Omental fat pad (tissue), 4 donors: ENCODE data around the gene CXXC1. TPM values are rescaled to one million over a fixed set of nuclear protein-coding genes. Genes with fewer than 3 reads are reported as not detected.
A peak's percentile ranks its signal among the peaks of the same experiment; 100 is the strongest.

Experiments
- ATAC-seq: fragments of 150-250 bp; one replicate; pipeline ENCODE4 v1.9.1; 2016; ENCODE audit warnings: mild to moderate bottlenecking, moderate library complexity; ENCODE audit not compliant: low FRiP score
- DNase-seq: peaks from one replicate; pipeline ENCODE4 v3.0.0-alpha.2; 2019; ENCODE audit warnings: low spot score
- total RNA-seq, 4 donors: library from RNA; depleted of rRNA; stranded (reverse); fragments of >200 nt; gene quantifications; one replicate each; pipeline ENCODE4 v1.1.0, GENCODE V29; 2016
- TF ChIP-seq, protein P1 (sequence below), 3 donors: fragments of 450-650 bp; IDR thresholded peaks; one replicate each; pipeline ENCODE4 v1.5.1; 2016 to 2017; ENCODE audit warnings: antibody characterized with exemption in 3 of 3, mild to moderate bottlenecking in 3 of 3, moderate library complexity in 2 of 3

The CXXC1 gene
- total RNA-seq, 4 donors from 2014 or later, result 29.3 to 66.4 (median 51.6) TPM

DNA sequence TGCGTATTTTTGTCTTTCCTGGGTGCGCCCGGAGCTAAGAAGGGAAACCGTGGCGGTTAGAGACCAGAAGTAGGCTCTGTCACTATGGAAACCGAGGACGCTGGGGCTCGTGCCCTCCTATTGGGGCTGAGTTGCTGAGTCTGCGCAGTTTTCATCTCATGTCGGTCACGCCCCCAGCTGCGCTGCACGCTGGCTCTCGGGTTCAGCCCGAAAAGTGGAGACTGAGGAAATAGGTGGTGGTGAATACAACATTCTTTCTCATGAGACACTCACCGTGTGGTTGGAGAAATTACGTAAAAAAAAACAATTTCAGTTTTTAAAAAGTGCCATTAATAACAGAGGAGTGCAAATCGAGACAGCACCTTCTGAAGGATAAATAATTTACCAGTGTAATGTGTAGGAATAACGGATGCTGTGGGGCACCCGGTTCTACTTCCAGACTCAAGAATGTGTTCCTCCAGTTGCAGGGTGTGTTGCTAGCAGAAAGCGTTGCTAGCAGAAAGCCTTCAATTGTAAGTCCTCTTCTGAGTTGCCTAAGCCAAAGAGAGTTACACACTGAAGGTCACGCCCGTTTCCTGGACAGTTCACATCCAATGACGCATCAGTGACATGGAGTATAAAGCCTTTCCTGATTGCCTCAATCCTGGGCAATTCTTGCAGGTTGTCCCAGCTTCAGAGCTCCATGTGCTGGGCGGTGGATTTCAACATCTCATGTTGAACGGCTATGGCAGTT is 20.4 kb upstream of the CXXC1 start:
- TF ChIP-seq, protein P1, sequence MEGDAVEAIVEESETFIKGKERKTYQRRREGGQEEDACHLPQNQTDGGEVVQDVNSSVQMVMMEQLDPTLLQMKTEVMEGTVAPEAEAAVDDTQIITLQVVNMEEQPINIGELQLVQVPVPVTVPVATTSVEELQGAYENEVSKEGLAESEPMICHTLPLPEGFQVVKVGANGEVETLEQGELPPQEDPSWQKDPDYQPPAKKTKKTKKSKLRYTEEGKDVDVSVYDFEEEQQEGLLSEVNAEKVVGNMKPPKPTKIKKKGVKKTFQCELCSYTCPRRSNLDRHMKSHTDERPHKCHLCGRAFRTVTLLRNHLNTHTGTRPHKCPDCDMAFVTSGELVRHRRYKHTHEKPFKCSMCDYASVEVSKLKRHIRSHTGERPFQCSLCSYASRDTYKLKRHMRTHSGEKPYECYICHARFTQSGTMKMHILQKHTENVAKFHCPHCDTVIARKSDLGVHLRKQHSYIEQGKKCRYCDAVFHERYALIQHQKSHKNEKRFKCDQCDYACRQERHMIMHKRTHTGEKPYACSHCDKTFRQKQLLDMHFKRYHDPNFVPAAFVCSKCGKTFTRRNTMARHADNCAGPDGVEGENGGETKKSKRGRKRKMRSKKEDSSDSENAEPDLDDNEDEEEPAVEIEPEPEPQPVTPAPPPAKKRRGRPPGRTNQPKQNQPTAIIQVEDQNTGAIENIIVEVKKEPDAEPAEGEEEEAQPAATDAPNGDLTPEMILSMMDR (IDR thresholded peaks at IDR 0.05), result no peak
- ATAC-seq (peak; percentile 94), DNase-seq (peak; percentile 70)

DNA sequence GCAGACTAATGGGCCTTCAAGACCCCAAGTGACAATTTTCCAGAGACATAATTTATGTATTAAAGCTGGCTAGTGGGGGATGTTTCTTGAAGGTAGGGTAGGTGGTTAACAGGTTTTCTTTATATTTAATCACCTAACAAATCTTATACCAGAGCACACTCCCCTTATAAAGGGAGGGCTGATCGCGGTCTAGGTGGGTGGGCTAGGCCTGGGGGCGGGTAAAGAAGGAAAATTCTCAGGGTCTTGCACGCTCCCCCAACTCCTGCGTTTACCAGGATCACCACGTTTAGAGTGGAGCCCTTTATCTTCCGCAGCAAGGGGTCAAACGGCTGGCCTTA is 19.9 kb upstream of the CXXC1 start:
- no peak for ATAC-seq
- no peak for DNase-seq
- TF ChIP-seq, protein P1 (IDR thresholded peaks at IDR 0.05), result no peak

DNA sequence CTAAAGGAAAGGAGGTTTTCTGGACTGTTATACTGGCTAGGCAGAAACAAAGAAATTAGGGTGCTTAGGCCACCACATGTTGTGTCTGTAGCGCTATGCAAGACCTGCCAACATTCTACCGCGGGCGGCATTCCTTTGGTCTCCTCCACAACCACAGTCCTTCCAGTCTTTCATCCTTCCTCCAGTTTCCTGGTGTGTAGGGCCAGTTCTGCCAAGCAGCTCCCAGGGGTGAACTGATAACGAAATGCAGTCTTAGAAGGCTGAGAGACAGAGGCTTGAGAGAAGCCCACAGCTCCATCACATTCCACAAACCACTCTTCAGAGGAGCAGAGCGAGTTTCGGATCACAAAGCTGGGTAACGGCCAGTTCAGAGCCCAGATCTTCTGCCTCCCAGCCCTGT is 19.5 kb upstream of the CXXC1 start:
- DNase-seq (no peak), ATAC-seq (no peak)
- TF ChIP-seq, protein P1 (IDR thresholded peaks at IDR 0.05), result no peak

DNA sequence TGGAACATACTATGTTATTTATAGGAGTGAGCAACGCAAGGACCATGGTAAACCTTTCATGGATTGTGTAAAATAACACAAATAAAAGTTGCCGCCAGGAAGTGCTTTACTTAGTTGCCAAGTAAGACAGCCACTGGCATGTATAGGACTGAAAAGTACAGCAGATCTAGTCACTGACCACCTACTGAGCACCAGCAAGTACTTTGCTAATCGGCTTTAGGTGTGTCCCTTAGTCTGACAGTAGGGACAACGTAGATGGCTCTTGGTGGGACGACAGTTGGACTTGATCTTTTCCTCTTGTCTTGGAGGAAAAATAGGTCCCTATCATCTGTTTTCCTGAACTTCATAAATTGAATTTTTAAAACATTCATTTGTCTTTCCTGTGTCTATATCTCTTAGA is 13.6 kb upstream of the CXXC1 start:
- ATAC-seq, result no peak
- TF ChIP-seq, protein P1 (IDR thresholded peaks at IDR 0.05), result no peak
- no peak for DNase-seq

DNA sequence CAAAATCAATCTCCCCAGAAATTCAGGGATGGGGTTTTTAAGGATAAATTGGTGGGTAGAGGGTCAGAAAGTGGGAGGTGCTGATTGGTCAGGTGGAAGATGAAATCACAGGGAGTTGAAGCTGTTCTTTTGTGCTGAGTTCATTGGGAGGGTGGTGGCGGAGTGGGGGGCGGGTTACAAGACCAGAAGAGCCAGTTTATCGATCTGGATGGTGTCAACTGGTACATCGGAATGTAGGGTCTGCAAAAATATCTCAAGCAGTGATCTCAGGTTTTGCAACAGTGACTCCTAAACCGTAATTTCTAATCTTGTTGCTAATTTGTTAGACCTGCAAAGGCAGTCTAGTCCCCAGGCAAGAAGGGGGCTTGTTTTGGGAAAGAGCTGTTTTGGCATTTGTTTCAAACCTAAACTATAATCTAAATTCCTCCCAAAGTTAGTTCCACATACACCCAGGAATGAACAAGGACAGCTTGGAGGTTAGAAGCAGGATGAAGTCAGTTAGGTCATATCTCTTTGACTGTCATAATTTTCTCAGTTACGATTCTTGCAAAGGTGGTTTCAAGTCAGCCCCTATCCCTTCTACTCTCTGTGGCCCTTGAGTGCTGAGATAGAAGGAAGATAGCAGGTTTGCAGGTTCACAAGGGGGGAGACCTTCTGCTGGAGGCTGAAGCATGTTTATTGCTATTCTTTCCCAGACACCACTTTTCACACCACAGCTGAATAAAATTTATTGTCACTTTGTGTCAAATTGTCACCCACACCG is 12.3 kb upstream of the CXXC1 start:
- DNase-seq (no peak), ATAC-seq (no peak)
- TF ChIP-seq, protein P1 (IDR thresholded peaks at IDR 0.05), result no peak

DNA sequence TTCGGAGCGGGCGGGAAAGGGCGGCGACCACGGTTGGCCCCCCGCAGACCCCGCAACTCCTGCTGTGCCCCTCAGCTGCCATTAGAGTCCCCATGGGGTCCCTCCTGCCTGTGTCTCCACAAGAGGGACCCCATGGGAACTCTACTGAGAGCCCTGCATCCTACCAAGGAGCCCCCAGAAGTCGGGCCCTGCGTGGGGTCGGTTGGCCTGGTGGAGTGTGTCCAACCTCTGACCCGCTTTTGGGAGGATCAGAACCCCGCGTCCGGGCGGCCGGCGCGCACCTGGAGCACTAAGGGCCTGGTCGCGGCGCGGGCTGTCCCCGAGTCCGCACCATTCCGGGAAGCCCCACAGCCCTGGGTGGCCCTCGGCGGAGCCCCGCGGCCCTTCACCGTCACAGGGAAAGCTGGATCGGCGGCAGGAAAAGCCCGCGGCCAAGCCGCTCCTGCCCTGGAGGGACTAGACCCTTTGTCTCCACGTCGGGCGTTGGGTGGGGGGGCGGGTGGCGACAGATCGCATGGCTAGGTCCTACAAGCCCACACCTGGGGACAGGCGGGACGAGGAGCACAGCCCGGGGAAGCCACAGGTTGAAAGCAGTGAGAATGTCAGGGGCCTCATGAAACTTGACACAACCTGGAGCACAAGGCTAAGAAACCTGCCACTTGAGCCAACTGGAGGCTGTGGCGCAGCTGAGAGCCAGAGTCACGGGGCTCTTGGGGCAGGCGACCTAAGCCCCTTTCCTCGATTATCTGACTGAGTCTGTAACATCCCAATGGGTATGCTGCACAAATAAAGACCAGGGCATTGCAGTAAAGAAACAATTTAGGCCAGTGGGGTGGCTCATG is 11.2 kb upstream of the CXXC1 start:
- TF ChIP-seq, protein P1 (IDR thresholded peaks at IDR 0.05), result no peak
- no peak for ATAC-seq
- DNase-seq, result no peak
